DOHH2 (cell line): Measurements from ENCODE around the gene ACTA1.
"Not testable (repeated sequence)": the region's sequence is repeated elsewhere in the genome, so short reads cannot be mapped to it uniquely, and the experiment has no call there.

Source experiments
- H3F3A ChIP-seq: fragments of 200-600 bp; sonication (generic), shearing (Covaris generic); 2 replicates; pipeline ENCODE4 v1.6.0; 2016; ENCODE audit warnings: antibody characterized with exemption, mild to moderate bottlenecking; ENCODE audit not compliant: control insufficient read depth, insufficient read depth
- H3K27ac ChIP-seq: fragments of 200-600 bp; sonication (generic); 2 replicates; pipeline ENCODE4 v1.5.1; 2014; ENCODE audit warnings: low read depth, mild to moderate bottlenecking, low read length, moderate library complexity
- H3K27me3 ChIP-seq: fragments of 200-600 bp; sonication (generic); 2 replicates; pipeline ENCODE4 v1.6.1; 2014; ENCODE audit warnings: mild to moderate bottlenecking, low read length, mixed read lengths; ENCODE audit not compliant: control insufficient read depth
- H3K36me3 ChIP-seq: fragments of 200-600 bp; sonication (generic); 2 replicates; pipeline ENCODE4 v1.6.1; 2014; ENCODE audit warnings: mild to moderate bottlenecking, low read length, moderate library complexity, mixed read lengths; ENCODE audit not compliant: control insufficient read depth
- H3K4me1 ChIP-seq: fragments of 200-600 bp; sonication (generic); 2 replicates; pipeline ENCODE4 v1.6.1; 2014; ENCODE audit warnings: mild to moderate bottlenecking, low read length, mixed read lengths; ENCODE audit not compliant: control insufficient read depth
- H3K4me2 ChIP-seq: fragments of 200-600 bp; sonication (generic); 2 replicates; pipeline ENCODE4 v1.6.0; 2014; ENCODE audit warnings: mild to moderate bottlenecking, low read length, moderate library complexity
- H3K4me3 ChIP-seq: fragments of 200-600 bp; sonication (generic); 2 replicates; pipeline ENCODE4 v1.5.1; 2014; ENCODE audit warnings: mild to moderate bottlenecking, low read length, mixed read lengths
- H3K79me2 ChIP-seq: fragments of 200-600 bp; sonication (generic); 2 replicates; pipeline ENCODE4 v1.6.1; 2014; ENCODE audit warnings: mild to moderate bottlenecking, low read length, mixed read lengths; ENCODE audit not compliant: control insufficient read depth
- H3K9me2 ChIP-seq: fragments of 200-600 bp; sonication (generic); replicated peaks from 2 replicates; pipeline ENCODE4 v1.6.1; 2014; ENCODE audit warnings: mild to moderate bottlenecking, low read length, mixed read lengths; ENCODE audit not compliant: control insufficient read depth
- H3K9me3 ChIP-seq: fragments of 200-600 bp; sonication (generic); 2 replicates; pipeline ENCODE4 v1.6.1; 2014; ENCODE audit warnings: antibody characterized with exemption, low read length, mixed read lengths; ENCODE audit not compliant: control insufficient read depth, insufficient read depth
- H4K20me1 ChIP-seq: fragments of 200-600 bp; sonication (generic); 2 replicates; pipeline ENCODE4 v1.6.0; 2014; ENCODE audit warnings: low read depth, mild to moderate bottlenecking, antibody characterized with exemption, low read length, moderate library complexity; ENCODE audit not compliant: control insufficient read depth, insufficient read depth
- CTCF ChIP-seq: fragments of 200-600 bp; sonication (generic); IDR thresholded peaks from one replicate; pipeline ENCODE4 v1.5.1; 2014; ENCODE audit warnings: antibody characterized with exemption, mild to moderate bottlenecking, low read depth, low read length; ENCODE audit not compliant: poor library complexity, severe bottlenecking
- EZH2phosphoT487 ChIP-seq: fragments of 200-600 bp; sonication (generic); IDR thresholded peaks from 2 replicates; pipeline ENCODE4 v1.6.1; 2017; ENCODE audit warnings: borderline replicate concordance, mild to moderate bottlenecking, antibody characterized with exemption, low read length, moderate library complexity, mixed read lengths

The ACTA1 gene

DNA sequence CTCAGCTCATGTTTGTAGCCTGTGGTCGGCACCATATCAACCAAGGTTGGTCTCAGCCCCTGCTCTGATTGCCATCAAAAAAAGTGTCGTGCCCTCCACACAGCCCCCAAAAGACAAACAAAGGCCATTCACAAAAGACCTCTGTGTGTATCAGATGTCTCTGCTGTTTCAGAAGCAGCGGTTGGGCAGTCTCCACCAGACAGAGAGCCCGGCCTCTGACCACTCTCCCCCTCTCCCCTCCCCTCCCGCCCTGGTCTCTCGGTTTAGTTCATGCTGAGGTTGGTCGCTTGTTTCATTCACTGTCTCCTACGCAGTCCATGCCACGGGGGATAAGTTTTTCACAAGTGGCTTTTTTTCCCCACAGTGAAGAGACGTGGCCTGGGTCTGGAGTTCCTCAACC is 27.1 kb downstream of the ACTA1 start:
- H3K27ac ChIP-seq = no peak overlapping the region
- H3K79me2 ChIP-seq = no peaks in the 10 kb centered on the region
- peaks cover 34% of the 10 kb centered on the region for H3K27me3 ChIP-seq
- H3K4me3 ChIP-seq = no peak overlapping the region
- no peak overlapping the region for H3K4me2 ChIP-seq
- H3F3A ChIP-seq = no peaks in the 10 kb centered on the region
- H3K36me3 ChIP-seq = no peaks in the 10 kb centered on the region
- no peaks in the 10 kb centered on the region for H3K9me3 ChIP-seq
- H3K9me2 ChIP-seq = no peaks in the 10 kb centered on the region
- H4K20me1 ChIP-seq = no peaks in the 10 kb centered on the region
- H3K4me1 ChIP-seq = no peaks in the 10 kb centered on the region; the same call in 1 of the 2 replicates
- TF ChIP-seq EZH2phosphoT487 (no peak), CTCF (no peak)

- no peaks in the 10 kb centered on the region for H3K36me3 ChIP-seq
- no peaks in the 10 kb centered on the region for H4K20me1 ChIP-seq
- no peaks in the 10 kb centered on the region for H3K4me1 ChIP-seq
- H3K4me2 ChIP-seq = no peak overlapping the region
- H3K4me3 ChIP-seq = no peak overlapping the region
- peaks cover 26% of the 10 kb centered on the region for H3K27me3 ChIP-seq
- no peaks in the 10 kb centered on the region for H3K79me2 ChIP-seq
- TF ChIP-seq EZH2phosphoT487 = no peak
- no peak for TF ChIP-seq CTCF
- no peaks in the 10 kb centered on the region for H3F3A ChIP-seq
- no peaks in the 10 kb centered on the region for H3K9me3 ChIP-seq
- no peak overlapping the region for H3K27ac ChIP-seq
- H3K9me2 ChIP-seq = no peaks in the 10 kb centered on the region
Observed at GRCh38 chr1:229403573-229403972, 30.3 kb downstream of the ACTA1 start.

DNA sequence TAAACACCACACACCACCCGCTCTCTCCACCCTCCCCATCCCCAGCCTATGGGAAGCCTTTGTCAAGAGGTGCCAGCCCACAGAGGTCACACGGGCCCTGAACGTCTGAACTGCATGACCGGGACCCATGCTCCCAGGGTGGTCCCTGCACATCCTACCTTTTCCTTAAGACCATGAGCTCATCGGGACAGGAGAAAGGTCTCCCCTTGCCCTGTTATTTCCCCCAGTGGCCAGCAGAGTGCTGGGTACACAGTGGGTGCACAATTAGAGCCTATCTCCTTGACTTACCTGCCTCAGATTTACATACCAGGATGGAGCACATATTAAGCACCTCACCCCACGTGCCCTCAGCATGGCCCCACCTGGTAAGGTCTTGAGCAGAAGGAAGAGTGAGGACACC is 30.9 kb downstream of the ACTA1 start:
- Histone ChIP-seq H3K27me3 (peaks cover 25% of the 10 kb centered on the region), H3K4me2 (no peak overlapping the region), H3K9me2 (no peaks in the 10 kb centered on the region)

GRCh38 chr1:229402329-229402728 is 31.6 kb downstream of the ACTA1 start:
- not testable (repeated sequence) for H3K4me2 ChIP-seq, H3K9me2 ChIP-seq, H3K27ac ChIP-seq, H3K4me3 ChIP-seq, H3K36me3 ChIP-seq, H3K79me2 ChIP-seq, H3K9me3 ChIP-seq, H4K20me1 ChIP-seq, H3F3A ChIP-seq, H3K4me1 ChIP-seq
- peaks cover 22% of the 10 kb centered on the region for H3K27me3 ChIP-seq

More for the DNA sequence above, 30.9 kb downstream of the ACTA1 start:
- no peaks in the 10 kb centered on the region for H3K79me2 ChIP-seq
- H3K4me1 ChIP-seq = no peaks in the 10 kb centered on the region
- H3K9me3 ChIP-seq = no peaks in the 10 kb centered on the region
- H3K4me3 ChIP-seq = no peak overlapping the region
- H4K20me1 ChIP-seq = no peaks in the 10 kb centered on the region
- TF ChIP-seq CTCF (peak; percentile 9), EZH2phosphoT487 (no peak)
- no peaks in the 10 kb centered on the region for H3F3A ChIP-seq
- H3K36me3 ChIP-seq = no peaks in the 10 kb centered on the region
- H3K27ac ChIP-seq = no peak overlapping the region
